ENCODE results near the gene OBP2A. TPM values are rescaled to one million over a fixed set of nuclear protein-coding genes. Genes with fewer than 3 reads are reported as not detected.
"Not testable (repeated sequence)": the region's sequence is repeated elsewhere in the genome, so short reads cannot be mapped to it uniquely, and the experiment has no call there.

OBP2A gene
- total and polyA plus RNA-seq, 2 donors (not counting 1 experiment from before 2014, with no cell fraction given): not detected

GRCh38 chr9:135526730-135527571 is 19.0 kb upstream of the OBP2A start:
- DNase-seq (ENCODE audit: low read depth in 2 of 2): no peak
- Histone ChIP-seq H3K9ac (ENCODE audit: insufficient read depth, low read length) (no peak overlapping the region), H3K27me3 (ENCODE audit: control insufficient read depth, insufficient read depth, low read length) (no peaks in the 10 kb centered on the region), H3K27ac (ENCODE audit: insufficient read depth, low read length) (no peak overlapping the region), H3K36me3 (ENCODE audit: control insufficient read depth, insufficient read depth, low read length) (no peaks in the 10 kb centered on the region), H3K4me1 (ENCODE audit: control insufficient read depth, extremely low read depth, insufficient read depth, low read length) (no peaks in the 10 kb centered on the region), H3K4me2 (ENCODE audit: extremely low read depth, insufficient read depth, low read length) (no peak overlapping the region), H3K9me3 (ENCODE audit: control insufficient read depth, insufficient read depth, low read depth, low read length) (no peaks in the 10 kb centered on the region), H4K20me1 (ENCODE audit: control insufficient read depth, extremely low read depth, insufficient read depth, low read length) (no peaks in the 10 kb centered on the region), H3K4me3 (replicated peaks in 1 of 4; ENCODE audit: control extremely low read depth in 1 of 4, insufficient read depth in 1 of 4, low read depth in 3 of 4, low read length in 4 of 4) (no peak overlapping the region), H2AFZ (ENCODE audit: low read length) (no peak overlapping the region), H3K79me2 (ENCODE audit: control insufficient read depth, insufficient read depth, low read length) (no peaks in the 10 kb centered on the region)
- TF ChIP-seq, protein P1, sequence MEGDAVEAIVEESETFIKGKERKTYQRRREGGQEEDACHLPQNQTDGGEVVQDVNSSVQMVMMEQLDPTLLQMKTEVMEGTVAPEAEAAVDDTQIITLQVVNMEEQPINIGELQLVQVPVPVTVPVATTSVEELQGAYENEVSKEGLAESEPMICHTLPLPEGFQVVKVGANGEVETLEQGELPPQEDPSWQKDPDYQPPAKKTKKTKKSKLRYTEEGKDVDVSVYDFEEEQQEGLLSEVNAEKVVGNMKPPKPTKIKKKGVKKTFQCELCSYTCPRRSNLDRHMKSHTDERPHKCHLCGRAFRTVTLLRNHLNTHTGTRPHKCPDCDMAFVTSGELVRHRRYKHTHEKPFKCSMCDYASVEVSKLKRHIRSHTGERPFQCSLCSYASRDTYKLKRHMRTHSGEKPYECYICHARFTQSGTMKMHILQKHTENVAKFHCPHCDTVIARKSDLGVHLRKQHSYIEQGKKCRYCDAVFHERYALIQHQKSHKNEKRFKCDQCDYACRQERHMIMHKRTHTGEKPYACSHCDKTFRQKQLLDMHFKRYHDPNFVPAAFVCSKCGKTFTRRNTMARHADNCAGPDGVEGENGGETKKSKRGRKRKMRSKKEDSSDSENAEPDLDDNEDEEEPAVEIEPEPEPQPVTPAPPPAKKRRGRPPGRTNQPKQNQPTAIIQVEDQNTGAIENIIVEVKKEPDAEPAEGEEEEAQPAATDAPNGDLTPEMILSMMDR (conservative IDR thresholded peaks at IDR 0.05 in 1 of 2, IDR thresholded peaks at IDR 0.05 in 1 of 2; ENCODE audit: low read depth in 1 of 2, low read length in 2 of 2): no peak
- no peak for TF ChIP-seq EZH2 (IDR thresholded peaks at IDR 0.05; ENCODE audit: low read length, missing control alignments)

DNA sequence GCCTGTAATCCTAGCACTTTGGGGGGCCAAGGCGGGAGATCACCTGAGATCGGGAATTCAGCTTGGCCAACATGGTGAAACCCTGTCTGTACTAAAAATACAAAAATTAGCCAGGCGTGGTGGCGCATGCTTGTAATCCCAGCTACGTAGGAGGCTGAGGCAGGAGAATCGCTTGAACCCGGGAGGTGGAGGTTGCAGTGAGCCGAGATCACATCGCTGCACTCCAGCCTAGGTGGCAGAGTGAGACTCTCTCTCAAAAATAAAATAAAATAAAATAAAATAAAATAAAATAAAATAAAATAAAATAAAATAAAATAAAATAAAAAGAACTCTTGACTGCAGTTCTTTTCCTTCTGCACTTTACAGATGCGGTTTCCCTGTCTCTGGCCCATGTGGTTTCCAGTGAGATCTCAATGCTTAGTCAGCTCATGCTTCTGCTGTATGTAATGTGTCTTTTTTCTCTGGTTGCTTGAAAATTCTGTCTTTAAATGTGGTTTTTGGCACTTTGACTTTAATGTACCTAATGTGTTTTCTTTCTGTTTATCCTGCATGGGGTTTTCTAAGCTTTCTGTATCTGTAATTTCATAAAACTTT is 17.0 kb upstream of the OBP2A start:
- H2AFZ ChIP-seq (ENCODE audit: low read length); H3K79me2 ChIP-seq (ENCODE audit: control insufficient read depth, insufficient read depth, low read length); H3K4me2 ChIP-seq (ENCODE audit: extremely low read depth, insufficient read depth, low read length); H3K27me3 ChIP-seq (ENCODE audit: control insufficient read depth, insufficient read depth, low read length); H3K9me3 ChIP-seq (ENCODE audit: control insufficient read depth, insufficient read depth, low read depth, low read length); H3K4me1 ChIP-seq (ENCODE audit: control insufficient read depth, extremely low read depth, insufficient read depth, low read length); H3K9ac ChIP-seq (ENCODE audit: insufficient read depth, low read length); H3K36me3 ChIP-seq (ENCODE audit: control insufficient read depth, insufficient read depth, low read length); H3K27ac ChIP-seq (ENCODE audit: insufficient read depth, low read length); H3K4me3 ChIP-seq (replicated peaks in 1 of 4; ENCODE audit: control extremely low read depth in 1 of 4, insufficient read depth in 1 of 4, low read depth in 3 of 4, low read length in 4 of 4); DNase-seq (ENCODE audit: low read depth in 2 of 2); H4K20me1 ChIP-seq (ENCODE audit: control insufficient read depth, extremely low read depth, insufficient read depth, low read length): not testable (repeated sequence)

- H3K4me1 ChIP-seq (ENCODE audit: control insufficient read depth, extremely low read depth, insufficient read depth, low read length): no peaks in the 10 kb centered on the region
- no peak for TF ChIP-seq EZH2 (IDR thresholded peaks at IDR 0.05; ENCODE audit: low read length, missing control alignments)
- TF ChIP-seq, protein P1 (conservative IDR thresholded peaks at IDR 0.05 in 1 of 2, IDR thresholded peaks at IDR 0.05 in 1 of 2; ENCODE audit: low read depth in 1 of 2, low read length in 2 of 2): no peak
These were observed 15.8 kb upstream of the OBP2A start for GRCh38 chr9:135530146-135530545.

More at GRCh38 chr9:135530146-135530545, 15.8 kb upstream of the OBP2A start:
- Histone ChIP-seq H3K27ac (ENCODE audit: insufficient read depth, low read length) (no peak overlapping the region), H3K27me3 (ENCODE audit: control insufficient read depth, insufficient read depth, low read length) (no peaks in the 10 kb centered on the region), H3K4me3 (replicated peaks in 1 of 4; ENCODE audit: control extremely low read depth in 1 of 4, insufficient read depth in 1 of 4, low read depth in 3 of 4, low read length in 4 of 4) (no peak overlapping the region), H4K20me1 (ENCODE audit: control insufficient read depth, extremely low read depth, insufficient read depth, low read length) (no peaks in the 10 kb centered on the region), H3K9me3 (ENCODE audit: control insufficient read depth, insufficient read depth, low read depth, low read length) (no peaks in the 10 kb centered on the region), H3K36me3 (ENCODE audit: control insufficient read depth, insufficient read depth, low read length) (no peaks in the 10 kb centered on the region), H3K4me2 (ENCODE audit: extremely low read depth, insufficient read depth, low read length) (no peak overlapping the region), H3K79me2 (ENCODE audit: control insufficient read depth, insufficient read depth, low read length) (no peaks in the 10 kb centered on the region), H2AFZ (ENCODE audit: low read length) (no peak overlapping the region), H3K9ac (ENCODE audit: insufficient read depth, low read length) (no peak overlapping the region)
- DNase-seq (ENCODE audit: low read depth in 2 of 2): no peak

Measured in fibroblast of lung (primary cell).